Measurements from ENCODE around the gene ZNF512. TPM values are rescaled to one million over a fixed set of nuclear protein-coding genes. Genes with fewer than 3 reads are reported as not detected.
"Not testable (repeated sequence)": the region's sequence is repeated elsewhere in the genome, so short reads cannot be mapped to it uniquely, and the experiment has no call there.

Gene ZNF512
- total RNA-seq, 2 donors from 2014 or later, result 16.8 to 62.5 TPM

- Histone ChIP-seq H3K4me1 (ENCODE audit: control insufficient read depth in 1 of 2, low read depth in 2 of 2) (no peaks in the 10 kb centered on the region), H3K36me3 (peaks cover 41% of the 10 kb centered on the region), H3K27me3 (replicated peaks; ENCODE audit: insufficient read depth) (no peaks in the 10 kb centered on the region), H3K4me3 (no peak overlapping the region), H3K9me3 (no peaks in the 10 kb centered on the region), H3K27ac (no peak overlapping the region)
- ATAC-seq (ENCODE audit: insufficient number of reproducible peaks, low FRiP score, low read depth) (no peak), DNase-seq (ENCODE audit: low spot score) (no peak)
- no peak for TF ChIP-seq CTCF (IDR thresholded peaks at IDR 0.05)
Observed at GRCh38 chr2:27613985-27614384, 31.1 kb downstream of the ZNF512 start.

- DNase-seq (ENCODE audit: low spot score) (no peak), ATAC-seq (ENCODE audit: insufficient number of reproducible peaks, low FRiP score, low read depth) (no peak)
- no peaks in the 10 kb centered on the region for H3K9me3 ChIP-seq
- H3K4me1 ChIP-seq (ENCODE audit: control insufficient read depth in 1 of 2, low read depth in 2 of 2), result no peaks in the 10 kb centered on the region
- H3K4me3 ChIP-seq, result no peak overlapping the region
- peaks cover 39% of the 10 kb centered on the region for H3K36me3 ChIP-seq
- H3K27me3 ChIP-seq (replicated peaks; ENCODE audit: insufficient read depth), result no peaks in the 10 kb centered on the region
- no peak for TF ChIP-seq CTCF (IDR thresholded peaks at IDR 0.05)
- H3K27ac ChIP-seq, result no peak overlapping the region
Observed at GRCh38 chr2:27615316-27615715, 32.5 kb downstream of the ZNF512 start.

- no peaks in the 10 kb centered on the region for H3K27me3 ChIP-seq (replicated peaks; ENCODE audit: insufficient read depth)
- H3K4me3 ChIP-seq, result no peak overlapping the region
- DNase-seq (ENCODE audit: low spot score), result no peak
- TF ChIP-seq CTCF (IDR thresholded peaks at IDR 0.05), result no peak
- H3K9me3 ChIP-seq, result no peaks in the 10 kb centered on the region
- no peak for ATAC-seq (ENCODE audit: insufficient number of reproducible peaks, low FRiP score, low read depth)
- no peaks in the 10 kb centered on the region for H3K4me1 ChIP-seq (ENCODE audit: control insufficient read depth in 1 of 2, low read depth in 2 of 2)
- H3K27ac ChIP-seq, result no peak overlapping the region
- peaks cover 39% of the 10 kb centered on the region for H3K36me3 ChIP-seq
Observed at GRCh38 chr2:27621524-27621923, 38.7 kb downstream of the ZNF512 start.

DNA sequence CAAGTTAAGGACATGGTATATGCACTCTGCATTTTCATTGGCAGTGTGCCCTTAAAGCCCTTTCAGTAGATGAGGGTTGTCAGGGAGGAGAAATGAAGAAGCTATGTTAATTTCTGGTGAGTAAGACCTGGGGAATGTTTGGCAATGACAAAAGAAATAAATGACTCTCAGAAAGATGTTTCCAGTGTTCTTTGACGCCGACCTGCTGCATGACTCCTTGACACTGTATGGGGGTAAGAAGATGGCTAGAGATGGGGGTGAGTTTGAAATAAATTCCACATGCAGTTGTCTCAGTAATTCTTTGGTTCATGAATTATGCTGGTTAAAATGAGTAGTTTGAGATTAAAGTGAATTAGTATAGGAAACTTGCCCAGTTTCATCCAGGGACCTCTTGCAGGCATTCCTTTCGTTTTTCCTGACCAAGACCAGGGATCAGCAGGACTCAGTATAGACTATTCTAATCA, 40.1 kb downstream of the ZNF512 start:
- DNase-seq (ENCODE audit: low spot score), result no peak
- no peaks in the 10 kb centered on the region for H3K27me3 ChIP-seq (replicated peaks; ENCODE audit: insufficient read depth)
- peaks cover 0 to 4% of the 10 kb centered on the region in 2 donors for H3K4me1 ChIP-seq (ENCODE audit: control insufficient read depth in 1 of 2, low read depth in 2 of 2)
- peaks cover 25% of the 10 kb centered on the region for H3K36me3 ChIP-seq
- no peak overlapping the region for H3K4me3 ChIP-seq
- no peak overlapping the region for H3K27ac ChIP-seq
- no peaks in the 10 kb centered on the region for H3K9me3 ChIP-seq
- ATAC-seq (ENCODE audit: insufficient number of reproducible peaks, low FRiP score, low read depth), result no peak
- no peak for TF ChIP-seq CTCF (IDR thresholded peaks at IDR 0.05)

GRCh38 chr2:27624943-27625342, 42.1 kb downstream of the ZNF512 start:
- no peaks in the 10 kb centered on the region for H3K27me3 ChIP-seq (replicated peaks; ENCODE audit: insufficient read depth)
- no peak for ATAC-seq (ENCODE audit: insufficient number of reproducible peaks, low FRiP score, low read depth)
- H3K9me3 ChIP-seq, result no peaks in the 10 kb centered on the region
- peaks cover 0 to 16% of the 10 kb centered on the region in 2 donors for H3K4me1 ChIP-seq (ENCODE audit: control insufficient read depth in 1 of 2, low read depth in 2 of 2)
- H3K27ac ChIP-seq, result no peak overlapping the region
- peaks cover 16% of the 10 kb centered on the region for H3K36me3 ChIP-seq
- DNase-seq (ENCODE audit: low spot score), result no peak
- no peak for TF ChIP-seq CTCF (IDR thresholded peaks at IDR 0.05)
- no peak overlapping the region for H3K4me3 ChIP-seq

GRCh38 chr2:27626323-27626722, 43.5 kb downstream of the ZNF512 start:
- H3K4me3 ChIP-seq; H3K36me3 ChIP-seq; DNase-seq (ENCODE audit: low spot score); ATAC-seq (ENCODE audit: insufficient number of reproducible peaks, low FRiP score, low read depth); H3K27ac ChIP-seq; H3K9me3 ChIP-seq; H3K27me3 ChIP-seq (replicated peaks; ENCODE audit: insufficient read depth): not testable (repeated sequence)
- peaks cover 0 to 18% of the 10 kb centered on the region in 2 donors for H3K4me1 ChIP-seq (ENCODE audit: control insufficient read depth in 1 of 2, low read depth in 2 of 2)

DNA sequence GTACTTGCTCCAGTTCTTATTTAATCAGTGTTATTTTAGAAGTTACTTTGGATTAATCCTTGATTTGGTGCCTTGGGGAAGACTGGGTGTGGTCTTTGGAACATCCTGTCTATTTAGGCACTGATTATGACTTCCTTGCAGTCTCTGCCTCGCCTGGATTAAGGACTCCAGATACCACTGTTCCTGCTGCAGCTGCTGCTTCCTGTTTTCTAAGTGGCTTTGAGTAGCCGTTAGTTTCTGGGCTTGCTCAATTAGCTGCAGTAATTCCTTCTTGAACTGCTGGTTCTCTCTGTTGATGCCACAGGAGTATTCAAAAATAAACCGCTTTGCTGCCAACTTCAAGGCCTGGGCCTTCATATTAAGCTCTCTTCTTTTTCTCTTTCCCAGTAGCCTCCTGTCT, 44.1 kb downstream of the ZNF512 start:
- not testable (repeated sequence) for DNase-seq (ENCODE audit: low spot score); H3K4me3 ChIP-seq; H3K27ac ChIP-seq; H3K36me3 ChIP-seq; ATAC-seq (ENCODE audit: insufficient number of reproducible peaks, low FRiP score, low read depth); H3K9me3 ChIP-seq; H3K27me3 ChIP-seq (replicated peaks; ENCODE audit: insufficient read depth)
- peaks cover 0 to 18% of the 10 kb centered on the region in 2 donors for H3K4me1 ChIP-seq (ENCODE audit: control insufficient read depth in 1 of 2, low read depth in 2 of 2)
